HUDEP-2 (cell line): ENCODE measurements around the gene SLCO4A1.

Source experiments
- DNase-seq, 76 experiments: peaks; one replicate each; lab custom pipeline; 2025; ENCODE audit not compliant: unreplicated experiment in 76 of 76; lab: John Stamatoyannopoulos, UW

The SLCO4A1 gene

GRCh38 chr20:62650551-62651284, 8.4 kb downstream of the SLCO4A1 start:
- no peak for DNase-seq

- DNase-seq: peak in 67 of 76 experiments; percentile 6 to 78 (median 53)
These were observed 9.2 kb downstream of the SLCO4A1 start for GRCh38 chr20:62651285-62652021.

GRCh38 chr20:62652041-62652893, 10.0 kb downstream of the SLCO4A1 start:
- DNase-seq: peak in 50 of 76 experiments; percentile 7 to 82 (median 42)

- DNase-seq: no peak
These were observed 10.6 kb downstream of the SLCO4A1 start for GRCh38 chr20:62652894-62653305.

GRCh38 chr20:62653373-62653772, 11.1 kb downstream of the SLCO4A1 start:
- no peak for DNase-seq

GRCh38 chr20:62653951-62654685, 11.8 kb downstream of the SLCO4A1 start:
- no peak for DNase-seq

- no peak for DNase-seq
These were observed 13.2 kb downstream of the SLCO4A1 start for GRCh38 chr20:62655282-62656196.

GRCh38 chr20:62656197-62656918, 14.1 kb downstream of the SLCO4A1 start:
- DNase-seq: no peak

- DNase-seq: no peak
These were observed 14.8 kb downstream of the SLCO4A1 start for GRCh38 chr20:62656919-62657588.

GRCh38 chr20:62657589-62657942, 15.3 kb downstream of the SLCO4A1 start:
- DNase-seq: no peak

- DNase-seq: no peak
These were observed 15.7 kb downstream of the SLCO4A1 start for GRCh38 chr20:62657956-62658355.

GRCh38 chr20:62658593-62659178, 16.4 kb downstream of the SLCO4A1 start:
- DNase-seq: no peak

GRCh38 chr20:62659488-62660239, 17.4 kb downstream of the SLCO4A1 start:
- no peak for DNase-seq

GRCh38 chr20:62660240-62660615, 17.9 kb downstream of the SLCO4A1 start:
- DNase-seq: no peak

GRCh38 chr20:62660768-62661167, 18.5 kb downstream of the SLCO4A1 start:
- DNase-seq: no peak

- DNase-seq: no peak
These were observed 19.3 kb downstream of the SLCO4A1 start for GRCh38 chr20:62661647-62662046.

GRCh38 chr20:62662422-62662821, 20.1 kb downstream of the SLCO4A1 start:
- DNase-seq: no peak
